ENCODE results near the gene C15orf39. TPM values are rescaled to one million over a fixed set of nuclear protein-coding genes. Genes with fewer than 3 reads are reported as not detected.

Gene C15orf39
- total RNA-seq, 4 donors from 2014 or later = 13.8 to 20.1 (median 17.2) TPM

DNA sequence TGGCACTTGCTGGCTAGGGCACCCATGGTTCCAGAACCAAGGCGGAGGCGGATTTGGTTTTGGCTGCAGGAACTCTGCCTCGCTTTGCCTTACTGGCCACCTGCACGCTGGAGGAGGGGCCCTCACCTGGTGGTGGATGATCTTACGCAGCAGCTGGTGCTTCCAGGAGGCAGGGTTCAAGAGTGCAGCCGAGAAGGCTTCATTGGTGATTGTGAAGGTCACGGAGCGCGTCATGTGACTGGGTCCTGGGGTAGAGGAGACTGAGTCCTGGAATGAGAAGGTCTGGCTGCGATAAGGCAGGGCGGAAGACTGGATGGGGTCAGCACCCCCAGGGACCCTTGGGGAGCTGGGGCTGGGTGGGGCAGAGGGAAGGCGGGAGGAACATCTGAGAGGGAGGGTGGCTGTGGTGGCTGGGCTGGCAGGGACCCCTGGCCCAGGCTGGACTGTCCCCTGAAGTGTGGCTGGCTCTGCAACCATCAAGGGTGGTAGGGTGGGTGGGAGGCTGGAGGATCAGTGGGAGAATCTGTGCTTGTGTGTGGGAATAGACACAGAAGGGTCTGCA lies 30.7 kb downstream of the C15orf39 start:
- Histone ChIP-seq H3K36me3 (no peaks in the 10 kb centered on the region), H3K9me3 (no peaks in the 10 kb centered on the region), H3K27ac (no peak overlapping the region), H3K27me3 (peaks cover 0 to 30% of the 10 kb centered on the region in 2 donors), H3K4me1 (no peaks in the 10 kb centered on the region), H3K4me3 (no peak overlapping the region)
- TF ChIP-seq POLR2A (IDR thresholded peaks at IDR 0.05) (no peak), EP300 (IDR thresholded peaks at IDR 0.05) (no peak), CTCF (IDR thresholded peaks at IDR 0.05) (no peak)
- no peak for DNase-seq (ENCODE audit: low spot score in 2 of 2)
- WGBS, 2 donors = 88 to 96% methylated on average over 12 of the region's 12 CpGs

- H3K9me3 ChIP-seq = no peaks in the 10 kb centered on the region
- no peak overlapping the region for H3K4me3 ChIP-seq
- no peak overlapping the region for H3K27ac ChIP-seq
- TF ChIP-seq EP300 (IDR thresholded peaks at IDR 0.05) (no peak), CTCF (IDR thresholded peaks at IDR 0.05) (no peak), POLR2A (IDR thresholded peaks at IDR 0.05) (no peak)
- no peaks in the 10 kb centered on the region for H3K36me3 ChIP-seq
- H3K4me1 ChIP-seq = no peaks in the 10 kb centered on the region
- peaks cover 0 to 37% of the 10 kb centered on the region in 2 donors for H3K27me3 ChIP-seq
- WGBS, 2 donors = 84 to 90% methylated on average over 17 of the region's 17 CpGs
- DNase-seq (ENCODE audit: low spot score in 2 of 2) = no peak
Observed at GRCh38 chr15:75232826-75233503, 31.3 kb downstream of the C15orf39 start.

- no peaks in the 10 kb centered on the region for H3K9me3 ChIP-seq
- 64 to 65% methylated on average over 14 of the region's 14 CpGs for WGBS, 2 donors
- H3K4me3 ChIP-seq = no peak overlapping the region
- peaks cover 0 to 41% of the 10 kb centered on the region in 2 donors for H3K27me3 ChIP-seq
- no peak for TF ChIP-seq POLR2A (IDR thresholded peaks at IDR 0.05)
- no peak for TF ChIP-seq CTCF (IDR thresholded peaks at IDR 0.05)
- no peak for TF ChIP-seq EP300 (IDR thresholded peaks at IDR 0.05)
- no peaks in the 10 kb centered on the region for H3K36me3 ChIP-seq
- no peak overlapping the region for H3K27ac ChIP-seq
- no peak for DNase-seq (ENCODE audit: low spot score in 2 of 2)
- no peaks in the 10 kb centered on the region for H3K4me1 ChIP-seq
Observed at GRCh38 chr15:75233504-75234190, 32.0 kb downstream of the C15orf39 start.

GRCh38 chr15:75234191-75234810 lies 32.6 kb downstream of the C15orf39 start:
- Histone ChIP-seq H3K27me3 (peaks cover 0 to 41% of the 10 kb centered on the region in 2 donors), H3K27ac (no peak overlapping the region), H3K36me3 (no peaks in the 10 kb centered on the region), H3K4me3 (no peak overlapping the region), H3K4me1 (no peaks in the 10 kb centered on the region), H3K9me3 (no peaks in the 10 kb centered on the region)
- no peak for DNase-seq (ENCODE audit: low spot score in 2 of 2)
- 81 to 83% methylated on average over 3 to 5 of the region's 5 CpGs for WGBS, 2 donors
- TF ChIP-seq EP300 (IDR thresholded peaks at IDR 0.05) (no peak), CTCF (IDR thresholded peaks at IDR 0.05) (no peak), POLR2A (IDR thresholded peaks at IDR 0.05) (no peak)
